EL (cell line): ENCODE results near the gene CLCNKB.
"Not testable (repeated sequence)": the region's sequence is repeated elsewhere in the genome, so short reads cannot be mapped to it uniquely, and the experiment has no call there.

Experiments
- DNase-seq: peaks from one replicate; pipeline ENCODE4 v3.0.0-alpha.2; 2016

Gene CLCNKB

DNA sequence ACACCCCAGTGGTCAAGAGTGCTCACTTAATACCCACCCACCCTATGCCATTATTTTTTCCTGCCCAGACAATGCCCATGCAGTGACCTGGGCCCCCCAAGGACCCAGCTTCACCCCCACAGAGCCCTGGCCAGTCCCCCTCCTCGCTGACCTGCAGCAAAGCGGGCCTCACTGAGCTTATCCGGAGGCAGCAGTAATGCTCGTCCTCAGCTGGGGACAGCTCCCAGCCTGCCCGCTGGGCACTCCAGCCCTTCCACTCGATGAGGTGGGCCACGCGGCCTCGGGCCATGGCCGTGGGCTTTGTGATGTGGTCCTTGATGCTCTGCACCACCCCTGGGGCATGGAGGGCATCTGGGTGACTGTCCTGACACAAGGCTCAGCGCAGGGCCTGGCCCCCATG is 7.1 kb upstream of the CLCNKB start:
- not testable (repeated sequence) for DNase-seq

GRCh38 chr1:16038620-16038912 is 5.0 kb upstream of the CLCNKB start:
- DNase-seq = peak; percentile 30

DNA sequence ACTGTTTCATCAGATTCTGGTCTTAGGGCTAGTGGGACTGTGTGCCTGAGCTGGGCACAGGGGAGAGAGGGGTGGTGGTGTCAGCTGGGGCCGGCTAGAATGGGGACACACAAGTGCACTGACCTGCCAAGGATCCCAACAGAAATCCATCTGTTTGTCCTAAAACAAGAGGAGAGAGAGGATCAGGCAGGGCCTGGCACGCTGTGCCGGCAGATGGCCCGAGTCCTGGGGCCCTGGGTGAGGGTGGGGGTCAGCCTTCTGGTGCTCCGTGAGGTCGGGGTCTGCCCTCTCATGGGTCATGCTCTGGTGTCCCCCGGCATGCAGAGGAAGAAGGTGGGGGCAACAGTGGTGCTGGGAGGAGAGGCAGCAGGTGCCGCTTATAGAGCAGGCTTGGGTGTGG is 3.7 kb upstream of the CLCNKB start:
- not testable (repeated sequence) for DNase-seq

DNA sequence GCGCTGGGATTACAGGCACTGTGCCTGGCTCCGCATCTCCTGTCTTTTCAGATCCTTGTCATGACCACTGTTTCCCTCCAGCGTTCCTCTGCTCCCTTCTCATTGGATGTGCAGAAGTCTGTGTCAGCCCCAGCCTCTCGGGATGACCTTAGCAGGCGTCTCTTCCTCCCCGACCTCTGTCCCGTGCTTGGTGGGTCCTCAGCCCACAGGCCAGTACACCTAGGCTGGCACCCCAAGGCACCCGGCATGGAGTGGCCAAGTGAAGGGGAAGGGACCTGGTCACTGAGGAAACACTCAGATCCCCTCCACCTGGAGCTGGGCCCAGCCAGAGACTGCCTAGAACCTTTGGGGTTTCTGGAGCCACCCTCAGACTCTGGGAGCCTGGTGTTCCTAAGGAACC is 2.4 kb upstream of the CLCNKB start:
- no peak for DNase-seq

GRCh38 chr1:16042096-16042495 is 1.5 kb upstream of the CLCNKB start:
- no peak for DNase-seq

GRCh38 chr1:16042654-16043053 is 928 bp upstream of the CLCNKB start:
- not testable (repeated sequence) for DNase-seq

- no peak for DNase-seq
These were observed 368 bp downstream of the CLCNKB start for GRCh38 chr1:16043950-16044349.

DNA sequence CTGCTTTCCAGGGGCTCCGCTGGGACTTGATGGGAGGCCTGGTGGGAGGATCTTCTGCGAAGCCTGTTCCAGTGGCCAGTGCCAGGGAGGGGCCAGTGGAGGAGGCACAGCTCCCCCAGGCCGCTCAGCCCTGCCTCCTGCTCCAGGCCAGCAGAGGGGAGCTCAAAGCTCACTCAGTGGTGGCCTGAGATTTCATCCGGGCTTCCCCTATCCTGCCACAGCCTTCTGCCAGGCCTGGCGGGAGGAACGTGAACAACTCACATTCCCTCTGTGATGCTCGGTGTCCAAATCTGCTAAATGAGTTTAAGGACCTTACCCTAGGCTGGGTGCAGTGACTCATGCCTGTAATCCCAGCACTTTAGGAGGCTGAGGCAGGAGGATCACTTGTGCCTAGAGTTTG is 3.3 kb downstream of the CLCNKB start:
- DNase-seq = peak; percentile 28

GRCh38 chr1:16047791-16048475 is 4.4 kb downstream of the CLCNKB start:
- no peak for DNase-seq

- peak; percentile 74 for DNase-seq
These were observed 5.1 kb downstream of the CLCNKB start for GRCh38 chr1:16048573-16049189.

DNA sequence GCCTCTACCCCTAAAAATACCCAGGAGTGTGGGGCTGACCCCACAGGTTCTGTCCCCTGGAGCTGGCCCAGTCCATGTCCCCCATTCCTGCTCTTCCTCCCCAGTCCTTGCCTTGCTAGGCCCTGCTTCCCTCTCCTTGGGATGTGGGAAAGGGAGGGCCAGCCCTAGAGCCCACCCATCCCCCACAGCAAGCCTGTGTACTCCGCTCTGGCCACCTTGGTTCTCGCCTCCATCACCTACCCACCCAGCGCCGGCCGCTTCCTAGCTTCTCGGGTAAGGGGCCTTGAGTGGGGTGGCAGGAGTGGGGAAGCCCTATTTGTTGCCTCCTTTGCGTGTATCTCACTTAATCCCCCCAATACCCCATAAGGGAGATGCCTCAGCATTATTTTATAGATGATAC is 6.7 kb downstream of the CLCNKB start:
- no peak for DNase-seq

- no peak for DNase-seq
These were observed 7.5 kb downstream of the CLCNKB start for GRCh38 chr1:16051039-16051438.

- not testable (repeated sequence) for DNase-seq
These were observed 8.4 kb downstream of the CLCNKB start for GRCh38 chr1:16051949-16052348.

DNA sequence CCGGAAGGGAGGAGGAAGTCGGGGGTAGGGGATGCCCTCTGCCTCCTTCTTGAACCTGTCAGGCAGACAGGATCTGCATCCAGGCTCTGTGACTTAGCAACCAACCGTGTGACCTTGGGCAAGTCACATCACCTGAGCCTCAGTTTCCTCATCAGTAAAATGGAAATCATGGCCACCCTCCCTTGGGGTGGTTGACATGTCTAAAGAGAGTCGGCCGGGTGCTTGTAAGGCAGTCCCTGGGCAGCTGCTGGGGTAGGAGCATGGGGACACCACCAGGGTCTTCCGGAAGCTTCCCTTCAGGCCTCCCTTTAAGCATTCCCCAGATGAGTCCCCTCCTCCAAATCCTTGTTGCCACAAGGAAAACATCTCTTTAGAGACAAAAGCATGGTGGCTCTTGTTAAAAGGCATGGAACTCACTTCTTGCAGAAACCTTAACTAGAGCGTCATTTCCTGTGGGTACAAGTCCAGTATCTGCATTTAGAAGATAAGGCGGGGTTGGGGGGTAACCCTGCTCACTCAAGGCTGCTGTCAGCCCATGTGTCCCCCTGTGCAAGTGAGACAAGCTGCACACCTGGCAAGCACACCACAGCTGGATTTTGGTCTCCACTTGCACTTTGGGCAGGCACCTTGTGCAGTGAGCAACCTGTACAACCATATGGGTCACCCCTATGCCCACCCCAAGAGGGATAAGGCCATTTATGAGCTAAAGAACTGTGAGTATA is 10.4 kb downstream of the CLCNKB start:
- DNase-seq = no peak

GRCh38 chr1:16054598-16055540 is 11.3 kb downstream of the CLCNKB start:
- DNase-seq = no peak

- DNase-seq = peak; percentile 73
These were observed 12.3 kb downstream of the CLCNKB start for GRCh38 chr1:16055613-16056520.

GRCh38 chr1:16056521-16056912 is 12.9 kb downstream of the CLCNKB start:
- not testable (repeated sequence) for DNase-seq

DNA sequence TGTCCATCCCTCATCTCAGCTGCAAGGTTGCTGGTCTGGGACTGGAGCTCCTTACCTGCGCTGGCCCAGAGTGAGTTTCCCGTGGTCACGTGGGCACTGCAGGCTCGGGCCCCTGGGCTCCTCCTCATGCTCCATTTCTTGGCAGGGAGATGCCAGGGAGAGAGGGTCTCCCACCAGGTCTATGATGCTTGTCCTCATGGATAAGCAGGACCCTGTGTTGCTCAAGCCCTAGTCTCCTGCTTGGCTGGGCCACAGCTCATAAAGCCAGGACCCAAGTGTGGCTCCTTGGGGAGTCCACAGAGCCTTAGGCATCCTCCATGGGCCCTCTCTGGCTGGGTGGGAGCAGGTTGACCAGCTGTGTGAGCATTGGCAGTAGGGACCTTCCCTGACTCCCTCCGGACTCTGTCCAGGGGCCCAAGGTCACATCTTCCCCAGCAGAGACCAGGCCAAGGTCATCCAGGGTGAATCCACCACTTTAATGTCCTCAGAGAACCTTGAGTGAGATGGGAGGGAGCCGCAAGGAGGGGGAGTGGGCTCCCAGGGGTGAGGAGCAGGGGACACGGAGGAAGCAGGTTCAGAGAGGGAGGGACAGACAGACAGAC is 13.8 kb downstream of the CLCNKB start:
- not testable (repeated sequence) for DNase-seq

DNA sequence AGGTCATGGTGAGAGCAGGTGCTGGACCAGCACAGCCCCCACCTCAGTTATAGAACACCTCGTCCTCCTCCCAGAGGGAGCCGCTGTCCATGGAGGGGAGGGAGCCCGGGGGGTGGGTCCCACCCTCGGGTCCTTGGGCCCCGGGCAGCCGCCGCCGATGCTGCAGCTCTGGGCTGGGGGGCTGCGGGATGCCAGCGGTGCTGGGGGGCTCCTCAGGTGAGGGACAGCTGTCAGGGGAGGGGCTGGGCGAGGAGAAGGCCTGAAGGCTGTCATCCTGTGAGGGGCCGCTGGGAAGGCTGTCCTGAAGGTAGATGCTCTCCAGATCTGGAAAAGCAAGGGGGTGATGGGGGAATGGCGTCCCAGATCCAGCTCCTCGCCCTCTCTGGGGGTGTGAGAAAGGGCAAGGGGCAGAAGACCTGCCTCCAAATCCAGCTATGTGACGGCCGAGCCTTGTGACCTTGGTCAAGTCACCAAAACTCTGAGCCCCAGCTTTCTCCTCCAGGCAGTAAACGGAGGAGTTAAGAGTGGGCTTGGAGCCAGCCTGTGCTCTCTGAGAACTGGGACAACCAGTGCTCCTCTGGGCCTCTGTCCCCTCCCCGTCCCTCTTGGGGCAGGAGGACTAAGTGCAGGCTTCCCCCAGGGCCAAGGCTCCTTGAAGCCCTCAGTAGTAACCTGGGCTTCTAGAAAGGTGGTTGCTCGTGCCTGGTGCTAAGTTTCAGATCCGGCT is 15.0 kb downstream of the CLCNKB start:
- not testable (repeated sequence) for DNase-seq

- DNase-seq = no peak
These were observed 17.7 kb downstream of the CLCNKB start for GRCh38 chr1:16061266-16061665.
